Liver (tissue), 9 donors: ENCODE measurements around the gene OGFOD3. TPM values are rescaled to one million over a fixed set of nuclear protein-coding genes. Genes with fewer than 3 reads are reported as not detected.

ENCODE experiments used
- DNase-seq: peaks from one replicate; pipeline ENCODE4 v3.0.0-alpha.2; 2017; ENCODE audit warnings: low spot score
- H3K27ac ChIP-seq, 2 donors: one replicate each; pipeline ENCODE4 v1.7.0; 2013; ENCODE audit warnings: inconsistent platforms in 2 of 2, low read length in 2 of 2, control low read depth in 1 of 2, low read depth in 1 of 2, mild to moderate bottlenecking in 1 of 2
- H3K27me3 ChIP-seq, 4 donors: one replicate each; pipeline versions ENCODE4 v1.6.1 to v1.7.0; 2013; ENCODE audit warnings: low read length in 3 of 4, inconsistent platforms in 1 of 4, mild to moderate bottlenecking in 1 of 4, moderate library complexity in 1 of 4; ENCODE audit not compliant: control insufficient read depth in 4 of 4, insufficient read depth in 4 of 4
- H3K36me3 ChIP-seq, 4 donors: one replicate each; pipeline versions ENCODE4 v1.6.1 to v1.7.0; 2013; ENCODE audit warnings: low read length in 3 of 4, mild to moderate bottlenecking in 3 of 4, low read depth in 1 of 4, moderate library complexity in 1 of 4; ENCODE audit not compliant: control insufficient read depth in 4 of 4, insufficient read depth in 3 of 4
- H3K4me1 ChIP-seq, 4 donors: one replicate each; pipeline versions ENCODE4 v1.6.1 to v1.7.0; 2013; ENCODE audit warnings: low read length in 3 of 4, mild to moderate bottlenecking in 3 of 4, moderate library complexity in 1 of 4; ENCODE audit not compliant: control insufficient read depth in 4 of 4, insufficient read depth in 4 of 4
- H3K4me3 ChIP-seq, 3 donors: one replicate each; pipeline versions ENCODE4 v1.6.1 to v1.7.0; 2013; ENCODE audit warnings: low read length in 3 of 3, control low read depth in 1 of 3, low read depth in 1 of 3, mild to moderate bottlenecking in 1 of 3
- H3K9ac ChIP-seq, 2 donors: one replicate each; pipeline ENCODE4 v1.7.0; 2013; ENCODE audit warnings: low read length in 2 of 2, mild to moderate bottlenecking in 2 of 2, moderate library complexity in 2 of 2, control low read depth in 1 of 2, low read depth in 1 of 2
- H3K9me3 ChIP-seq, 4 donors: one replicate each; pipeline versions ENCODE4 v1.6.1 to v1.7.0; 2013; ENCODE audit warnings: low read length in 3 of 4; ENCODE audit not compliant: control insufficient read depth in 4 of 4
- ATF3 ChIP-seq: IDR thresholded peaks from 2 replicates; pipeline ENCODE4 v1.6.1; 2016; ENCODE audit warnings: antibody characterized with exemption
- CTCF ChIP-seq: fragments of 150-350 bp; IDR thresholded peaks from 2 replicates; pipeline ENCODE4 v1.5.1; 2017; ENCODE audit warnings: improper control_type of control experiment, low read depth, low read length; ENCODE audit not compliant: missing input control
- GABPA ChIP-seq, 2 donors: IDR thresholded peaks in 1 of 2; conservative IDR thresholded peaks in 1 of 2; 2 replicates each; pipeline ENCODE4 v1.6.1; 2016; ENCODE audit warnings: antibody characterized with exemption in 2 of 2, mild to moderate bottlenecking in 1 of 2, moderate library complexity in 1 of 2
- HNF4A ChIP-seq, 2 donors: conservative IDR thresholded peaks; 2 replicates each; pipeline ENCODE4 v1.6.1; 2016; ENCODE audit warnings: antibody characterized with exemption in 2 of 2, mild to moderate bottlenecking in 2 of 2
- HNF4G ChIP-seq: IDR thresholded peaks from 2 replicates; pipeline ENCODE4 v1.6.1; 2016; ENCODE audit warnings: antibody characterized with exemption
- MAX ChIP-seq: IDR thresholded peaks from 2 replicates; pipeline ENCODE4 v1.6.1; 2016; ENCODE audit warnings: antibody characterized with exemption
- REST ChIP-seq: IDR thresholded peaks from 2 replicates; pipeline ENCODE4 v1.6.1; 2016; ENCODE audit warnings: antibody characterized with exemption, mild to moderate bottlenecking
- RXRA ChIP-seq, 2 donors: IDR thresholded peaks; 2 replicates each; pipeline ENCODE4 v1.6.1; 2017 to 2018; ENCODE audit warnings: antibody characterized with exemption in 2 of 2, mild to moderate bottlenecking in 1 of 2
- SP1 ChIP-seq: IDR thresholded peaks from 2 replicates; pipeline ENCODE4 v1.6.1; 2018; ENCODE audit warnings: antibody characterized with exemption, mild to moderate bottlenecking
- YY1 ChIP-seq: IDR thresholded peaks from 2 replicates; pipeline ENCODE4 v1.6.1; 2016; ENCODE audit warnings: antibody characterized with exemption, mild to moderate bottlenecking
- ZBTB33 ChIP-seq: IDR thresholded peaks from 2 replicates; pipeline ENCODE4 v1.6.1; 2016; ENCODE audit warnings: antibody characterized with exemption
- WGBS: extraction: QIAGEN DNeasy Blood & Tissue Kit; methylation state at CpG from one replicate; pipeline ENCODE4 v1.1.7; 2013; 5-methylcytosine and 5-hydroxymethylcytosine counted together
- polyA plus RNA-seq, 2 donors: library from polyadenylated mRNA; stranded (reverse) in 1 of 2; unstranded in 1 of 2; fragments of 200-250 nt in 1 of 2; fragments of >200 nt in 1 of 2; fragmentation: Nextera tagmentation in 1 of 2; extraction: Ambion mirVana in 1 of 2; gene quantifications; one replicate each; pipeline versions ENCODE4 v1.2.1 to v1.2.3, GENCODE V29; 2013 to 2015
- total RNA-seq, 2 donors: library from RNA; depleted of rRNA; stranded (reverse); fragments of >200 nt; gene quantifications; one replicate each; pipeline ENCODE4 v1.2.3, GENCODE V29; 2014
- donor health status: healthy.
- donor health status: healthy.
- donor health status: healthy.
- donor health status: healthy.
- donor health status: healthy.

OGFOD3 gene
- total and polyA plus RNA-seq, 4 donors = 15.0 to 23.2 (median 18.5) TPM

GRCh38 chr17:82384730-82385481 lies 33.5 kb downstream of the OGFOD3 start (continued):
- TF ChIP-seq REST (peak; percentile 34), ATF3 (no peak)

- H3K36me3 ChIP-seq = no peaks in the 10 kb centered on the region
- peak overlapping the region; percentile 70 to 85 for H3K27ac ChIP-seq
- 42% methylated on average over 22 of the region's 22 CpGs for whole genome bisulfite sequencing
- no peaks in the 10 kb centered on the region for H3K27me3 ChIP-seq
- TF ChIP-seq RXRA (IDR thresholded peaks at IDR 0.05) (peak; percentile 10 to 28), CTCF (peak; percentile 18), SP1 (peak; percentile 28), HNF4A (conservative IDR thresholded peaks at IDR 0.05) (peak; percentile 39 to 43), ZBTB33 (no peak)
- H3K4me1 ChIP-seq = peaks cover 18 to 27% (median 21%) of the 10 kb centered on the region in 4 donors
- no peak for DNase-seq
- no peaks in the 10 kb centered on the region for H3K9me3 ChIP-seq
- no peak overlapping the region for H3K4me3 ChIP-seq
- H3K9ac ChIP-seq = no peak overlapping the region
Observed at GRCh38 chr17:82384051-82384729, 34.2 kb downstream of the OGFOD3 start.

- no peak overlapping the region for H3K9ac ChIP-seq
- WGBS = 69% methylated on average over 18 of the region's 18 CpGs
- H3K9me3 ChIP-seq = no peaks in the 10 kb centered on the region
- H3K27ac ChIP-seq = no peak overlapping the region
- DNase-seq = no peak
- peaks cover 18 to 27% (median 21%) of the 10 kb centered on the region in 4 donors for H3K4me1 ChIP-seq
- H3K4me3 ChIP-seq = no peak overlapping the region
- H3K36me3 ChIP-seq = no peaks in the 10 kb centered on the region
- peaks cover 0 to 1% (median 0%) of the 10 kb centered on the region in 4 donors for H3K27me3 ChIP-seq
- no peak for TF ChIP-seq CTCF
- TF ChIP-seq YY1 = no peak
- no peak for TF ChIP-seq HNF4A (conservative IDR thresholded peaks at IDR 0.05)
- no peak for TF ChIP-seq MAX
- no peak for TF ChIP-seq ATF3
- no peak for TF ChIP-seq GABPA (IDR thresholded peaks at IDR 0.05 in 1 of 2, conservative IDR thresholded peaks at IDR 0.05 in 1 of 2)
- TF ChIP-seq REST = no peak
- no peak for TF ChIP-seq SP1
- TF ChIP-seq HNF4G = no peak
Observed at GRCh38 chr17:82383411-82383810, 35.0 kb downstream of the OGFOD3 start.
